GM12878 (cell line): ENCODE data around the gene C20orf144. TPM values are rescaled to one million over a fixed set of nuclear protein-coding genes. Genes with fewer than 3 reads are reported as not detected.

Experiments used
- HDGF ChIP-seq: fragments of 450-650 bp; IDR thresholded peaks from 2 replicates; pipeline ENCODE4 v1.6.1; 2016; ENCODE audit warnings: antibody characterized with exemption
- IKZF1 ChIP-seq: fragments of 450-650 bp; conservative IDR thresholded peaks from 2 replicates; pipeline ENCODE4 v1.6.1; 2017; ENCODE audit warnings: antibody characterized with exemption, mild to moderate bottlenecking
- MLLT1 ChIP-seq: fragments of 450-650 bp; IDR thresholded peaks from 2 replicates; pipeline ENCODE4 v1.6.1; 2016; ENCODE audit warnings: mild to moderate bottlenecking
- MXI1 ChIP-seq: fragments of 150-350 bp; IDR thresholded peaks from 2 replicates; pipeline ENCODE4 v1.6.1; 2011; ENCODE audit warnings: low read depth, mild to moderate bottlenecking, inconsistent platforms, low read length, improper control_type of control experiment
- MYC ChIP-seq: IDR thresholded peaks from 2 replicates; pipeline ENCODE4 v1.6.1; 2011; ENCODE audit warnings: mild to moderate bottlenecking, low read length, moderate library complexity, inconsistent platforms; ENCODE audit not compliant: insufficient read depth, insufficient replicate concordance, insufficient read length, severe bottlenecking
- NBN ChIP-seq: fragments of 450-650 bp; IDR thresholded peaks from 2 replicates; pipeline ENCODE4 v1.6.1; 2016
- POU2F2 ChIP-seq: IDR thresholded peaks from 3 replicates; pipeline ENCODE4 v1.6.1; 2011; ENCODE audit warnings: low read depth, mild to moderate bottlenecking, low read length, borderline replicate concordance
- RUNX3 ChIP-seq: IDR thresholded peaks from 2 replicates; pipeline ENCODE4 v1.6.1; 2012; ENCODE audit warnings: low read length, inconsistent platforms
- ZBED1 ChIP-seq: IDR thresholded peaks from 2 replicates; pipeline ENCODE4 v1.6.1; 2016; ENCODE audit warnings: borderline replicate concordance
- polyA plus RNA-seq, 11 experiments: library from polyadenylated mRNA; depleted of rRNA in 4 of 11; unstranded in 6 of 11; stranded (reverse) in 5 of 11; fragments of >200 nt; fragmentation: Nextera tagmentation in 4 of 11; fragmentation: Illumina TruSeq in 1 of 11; extraction: Ambion mirVana in 4 of 11; extraction: Trizol in 1 of 11; gene quantifications; 1 replicate in 1 of 11; 2 replicates in 10 of 11; pipeline versions ENCODE4 v1.2.1 to v1.2.3, GENCODE V29; 2011 to 2016; ENCODE audit warnings: inconsistent platforms in 2 of 11, missing spikeins in 2 of 11, low read depth in 1 of 11
- total RNA-seq, 4 experiments: library from RNA; depleted of rRNA in 3 of 4; stranded (reverse); fragments of >200 nt in 3 of 4; fragmentation: Illumina TruSeq in 1 of 4; extraction: Trizol in 1 of 4; gene quantifications; 2 replicates each; pipeline versions ENCODE4 v1.2.1 to v1.2.3, GENCODE V29; 2013 to 2021
- TF ChIP-seq, protein P1 (sequence below): fragments of 450-650 bp; IDR thresholded peaks from 2 replicates; pipeline ENCODE4 v1.6.1; 2016; ENCODE audit warnings: mild to moderate bottlenecking, moderate library complexity, borderline replicate concordance
- TF ChIP-seq, protein P2 (sequence below): fragments of 450-650 bp; formaldehyde crosslinking; IDR thresholded peaks from 2 replicates; pipeline ENCODE4 v1.4.0; 2020; ENCODE audit warnings: mild to moderate bottlenecking, moderate library complexity

Gene C20orf144
- total and polyA plus RNA-seq, 10 of the 15 experiments (the other 5 are each of a cell fraction or from before 2014, with no cell fraction given), result 0.04 to 0.62 (median 0.23) TPM; not detected in 2

- TF ChIP-seq, protein P1, sequence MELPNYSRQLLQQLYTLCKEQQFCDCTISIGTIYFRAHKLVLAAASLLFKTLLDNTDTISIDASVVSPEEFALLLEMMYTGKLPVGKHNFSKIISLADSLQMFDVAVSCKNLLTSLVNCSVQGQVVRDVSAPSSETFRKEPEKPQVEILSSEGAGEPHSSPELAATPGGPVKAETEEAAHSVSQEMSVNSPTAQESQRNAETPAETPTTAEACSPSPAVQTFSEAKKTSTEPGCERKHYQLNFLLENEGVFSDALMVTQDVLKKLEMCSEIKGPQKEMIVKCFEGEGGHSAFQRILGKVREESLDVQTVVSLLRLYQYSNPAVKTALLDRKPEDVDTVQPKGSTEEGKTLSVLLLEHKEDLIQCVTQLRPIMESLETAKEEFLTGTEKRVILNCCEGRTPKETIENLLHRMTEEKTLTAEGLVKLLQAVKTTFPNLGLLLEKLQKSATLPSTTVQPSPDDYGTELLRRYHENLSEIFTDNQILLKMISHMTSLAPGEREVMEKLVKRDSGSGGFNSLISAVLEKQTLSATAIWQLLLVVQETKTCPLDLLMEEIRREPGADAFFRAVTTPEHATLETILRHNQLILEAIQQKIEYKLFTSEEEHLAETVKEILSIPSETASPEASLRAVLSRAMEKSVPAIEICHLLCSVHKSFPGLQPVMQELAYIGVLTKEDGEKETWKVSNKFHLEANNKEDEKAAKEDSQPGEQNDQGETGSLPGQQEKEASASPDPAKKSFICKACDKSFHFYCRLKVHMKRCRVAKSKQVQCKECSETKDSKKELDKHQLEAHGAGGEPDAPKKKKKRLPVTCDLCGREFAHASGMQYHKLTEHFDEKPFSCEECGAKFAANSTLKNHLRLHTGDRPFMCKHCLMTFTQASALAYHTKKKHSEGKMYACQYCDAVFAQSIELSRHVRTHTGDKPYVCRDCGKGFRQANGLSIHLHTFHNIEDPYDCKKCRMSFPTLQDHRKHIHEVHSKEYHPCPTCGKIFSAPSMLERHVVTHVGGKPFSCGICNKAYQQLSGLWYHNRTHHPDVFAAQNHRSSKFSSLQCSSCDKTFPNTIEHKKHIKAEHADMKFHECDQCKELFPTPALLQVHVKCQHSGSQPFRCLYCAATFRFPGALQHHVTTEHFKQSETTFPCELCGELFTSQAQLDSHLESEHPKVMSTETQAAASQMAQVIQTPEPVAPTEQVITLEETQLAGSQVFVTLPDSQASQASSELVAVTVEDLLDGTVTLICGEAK, result no peak
- TF ChIP-seq RUNX3 (peak; percentile 22), MYC (peak; percentile 68), NBN (no peak), ZBED1 (no peak), POU2F2 (no peak), MLLT1 (no peak), MXI1 (0 out of 2 replicates have a peak, but pooled peaks have one; percentile 40), HDGF (no peak), IKZF1 (peak; percentile 53)
- TF ChIP-seq, protein P2, sequence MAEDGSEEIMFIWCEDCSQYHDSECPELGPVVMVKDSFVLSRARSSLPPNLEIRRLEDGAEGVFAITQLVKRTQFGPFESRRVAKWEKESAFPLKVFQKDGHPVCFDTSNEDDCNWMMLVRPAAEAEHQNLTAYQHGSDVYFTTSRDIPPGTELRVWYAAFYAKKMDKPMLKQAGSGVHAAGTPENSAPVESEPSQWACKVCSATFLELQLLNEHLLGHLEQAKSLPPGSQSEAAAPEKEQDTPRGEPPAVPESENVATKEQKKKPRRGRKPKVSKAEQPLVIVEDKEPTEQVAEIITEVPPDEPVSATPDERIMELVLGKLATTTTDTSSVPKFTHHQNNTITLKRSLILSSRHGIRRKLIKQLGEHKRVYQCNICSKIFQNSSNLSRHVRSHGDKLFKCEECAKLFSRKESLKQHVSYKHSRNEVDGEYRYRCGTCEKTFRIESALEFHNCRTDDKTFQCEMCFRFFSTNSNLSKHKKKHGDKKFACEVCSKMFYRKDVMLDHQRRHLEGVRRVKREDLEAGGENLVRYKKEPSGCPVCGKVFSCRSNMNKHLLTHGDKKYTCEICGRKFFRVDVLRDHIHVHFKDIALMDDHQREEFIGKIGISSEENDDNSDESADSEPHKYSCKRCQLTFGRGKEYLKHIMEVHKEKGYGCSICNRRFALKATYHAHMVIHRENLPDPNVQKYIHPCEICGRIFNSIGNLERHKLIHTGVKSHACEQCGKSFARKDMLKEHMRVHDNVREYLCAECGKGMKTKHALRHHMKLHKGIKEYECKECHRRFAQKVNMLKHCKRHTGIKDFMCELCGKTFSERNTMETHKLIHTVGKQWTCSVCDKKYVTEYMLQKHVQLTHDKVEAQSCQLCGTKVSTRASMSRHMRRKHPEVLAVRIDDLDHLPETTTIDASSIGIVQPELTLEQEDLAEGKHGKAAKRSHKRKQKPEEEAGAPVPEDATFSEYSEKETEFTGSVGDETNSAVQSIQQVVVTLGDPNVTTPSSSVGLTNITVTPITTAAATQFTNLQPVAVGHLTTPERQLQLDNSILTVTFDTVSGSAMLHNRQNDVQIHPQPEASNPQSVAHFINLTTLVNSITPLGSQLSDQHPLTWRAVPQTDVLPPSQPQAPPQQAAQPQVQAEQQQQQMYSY (CRISPR knock-in tag), result no peak
Measured at GRCh38 chr20:33667245-33667675, 5.1 kb downstream of the C20orf144 start (continued).
